H9 (cell line): ENCODE measurements around the gene ASPSCR1. TPM values are rescaled to one million over a fixed set of nuclear protein-coding genes. Genes with fewer than 3 reads are reported as not detected.

Experiments
- DNase-seq: peaks from one replicate; pipeline ENCODE4 v3.0.0-alpha.2; 2017
- H2AFZ ChIP-seq: one replicate; pipeline ENCODE4 v1.6.1; 2013; ENCODE audit warnings: mild to moderate bottlenecking, low read length, control low read depth, moderate library complexity
- H2AK5ac ChIP-seq: 2 replicates; pipeline ENCODE4 v1.6.1; 2013; ENCODE audit warnings: low read length, control low read depth, mixed read lengths; ENCODE audit not compliant: insufficient read length
- H2BK120ac ChIP-seq: one replicate; pipeline ENCODE4 v1.6.1; 2013; ENCODE audit warnings: low read depth, mild to moderate bottlenecking, low read length, control low read depth, inconsistent platforms; ENCODE audit not compliant: poor library complexity, severe bottlenecking
- H2BK12ac ChIP-seq: 2 replicates; pipeline ENCODE4 v1.6.1; 2013; ENCODE audit warnings: low read length, control low read depth, mixed read lengths, low read depth; ENCODE audit not compliant: insufficient read length
- H2BK15ac ChIP-seq: 2 replicates; pipeline ENCODE4 v1.6.1; 2013; ENCODE audit warnings: low read depth, low read length, control low read depth
- H2BK20ac ChIP-seq: one replicate; pipeline ENCODE4 v1.6.1; 2013; ENCODE audit warnings: low read depth, mild to moderate bottlenecking, low read length, control low read depth, inconsistent platforms; ENCODE audit not compliant: poor library complexity, severe bottlenecking
- H2BK5ac ChIP-seq: 2 replicates; pipeline ENCODE4 v1.6.1; 2013; ENCODE audit warnings: low read length, control low read depth, mixed read lengths; ENCODE audit not compliant: insufficient read length
- H3K14ac ChIP-seq: 2 replicates; pipeline ENCODE4 v1.6.1; 2013; ENCODE audit warnings: low read length, control low read depth; ENCODE audit not compliant: insufficient read depth
- H3K18ac ChIP-seq: 2 replicates; pipeline ENCODE4 v1.6.1; 2013; ENCODE audit warnings: low read depth, mild to moderate bottlenecking, mixed read lengths, low read length, control low read depth; ENCODE audit not compliant: insufficient read length
- H3K23ac ChIP-seq: 2 replicates; pipeline ENCODE4 v1.6.1; 2013; ENCODE audit warnings: low read length, control low read depth, mixed read lengths, low read depth; ENCODE audit not compliant: insufficient read length
- H3K23me2 ChIP-seq: 2 replicates; pipeline ENCODE4 v1.6.1; 2013; ENCODE audit warnings: low read depth, mild to moderate bottlenecking, mixed read lengths, low read length, control low read depth; ENCODE audit not compliant: insufficient read length, poor library complexity, severe bottlenecking
- H3K27ac ChIP-seq: 2 replicates; pipeline ENCODE4 v1.5.1; 2013; ENCODE audit warnings: low read length, control low read depth, mixed read lengths, low read depth; ENCODE audit not compliant: insufficient read length
- H3K27me3 ChIP-seq: 2 replicates; pipeline ENCODE4 v1.6.1; 2013; ENCODE audit warnings: low read length, control low read depth, inconsistent platforms; ENCODE audit not compliant: insufficient read depth
- H3K4ac ChIP-seq: 2 replicates; pipeline ENCODE4 v1.6.1; 2013; ENCODE audit warnings: low read depth, mild to moderate bottlenecking, control low read depth, inconsistent platforms, low read length, moderate library complexity
- H3K4me1 ChIP-seq: 2 replicates; pipeline ENCODE4 v1.6.1; 2013; ENCODE audit warnings: low read length, control low read depth, inconsistent platforms; ENCODE audit not compliant: insufficient read depth
- H3K4me2 ChIP-seq: 2 replicates; pipeline ENCODE4 v1.6.1; 2013; ENCODE audit warnings: low read length, control low read depth, mixed read lengths; ENCODE audit not compliant: insufficient read length, insufficient read depth
- H3K56ac ChIP-seq: 2 replicates; pipeline ENCODE4 v1.6.1; 2013; ENCODE audit warnings: low read depth, mild to moderate bottlenecking, mixed read lengths, low read length, control low read depth; ENCODE audit not compliant: insufficient read length
- H3K79me1 ChIP-seq: 2 replicates; pipeline ENCODE4 v1.6.1; 2013; ENCODE audit warnings: low read depth, mild to moderate bottlenecking, moderate library complexity, low read length, control low read depth, inconsistent platforms; ENCODE audit not compliant: insufficient read depth, poor library complexity, severe bottlenecking
- H3K79me2 ChIP-seq: 2 replicates; pipeline ENCODE4 v1.6.1; 2013; ENCODE audit warnings: low read length, control low read depth, inconsistent platforms; ENCODE audit not compliant: insufficient read depth
- H3K9ac ChIP-seq: 2 replicates; pipeline ENCODE4 v1.6.1; 2013; ENCODE audit warnings: low read length, control low read depth, mixed read lengths; ENCODE audit not compliant: insufficient read length; ENCODE audit errors: extremely low read depth
- H3K9me3 ChIP-seq: one replicate; pipeline ENCODE4 v1.6.1; 2013; ENCODE audit warnings: low read depth, low read length, inconsistent platforms; ENCODE audit not compliant: control insufficient read depth
- H3T11ph ChIP-seq: one replicate; pipeline ENCODE4 v1.6.1; 2013; ENCODE audit warnings: mild to moderate bottlenecking, low read length, control low read depth, inconsistent platforms
- H4K20me1 ChIP-seq: one replicate; pipeline ENCODE4 v1.6.1; 2013; ENCODE audit not compliant: control insufficient read depth, insufficient read length, insufficient read depth
- H4K5ac ChIP-seq: 2 replicates; pipeline ENCODE4 v1.6.1; 2013; ENCODE audit warnings: low read depth, mild to moderate bottlenecking, mixed read lengths, low read length, control low read depth; ENCODE audit not compliant: insufficient read length
- H4K8ac ChIP-seq: replicated peaks from 2 replicates; pipeline ENCODE4 v1.6.1; 2013; ENCODE audit warnings: low read length, control low read depth, mixed read lengths, low read depth; ENCODE audit not compliant: insufficient read length
- H4K91ac ChIP-seq: 2 replicates; pipeline ENCODE4 v1.6.1; 2013; ENCODE audit warnings: low read depth, mild to moderate bottlenecking, moderate library complexity, mixed read lengths, low read length, control low read depth; ENCODE audit not compliant: insufficient read length
- H3K27ac Mint-ChIP-seq, 3 experiments: 2 replicates in 2 of 3; 3 replicates in 1 of 3; pipeline ENCODE4 v1.8.0; 2020 to 2021; ENCODE audit warnings: mixed read lengths in 3 of 3, mild to moderate bottlenecking in 1 of 3, moderate library complexity in 1 of 3
- H3K27me3 Mint-ChIP-seq: 2 replicates; pipeline ENCODE4 v1.8.0; 2021; ENCODE audit warnings: low read depth, mild to moderate bottlenecking, moderate library complexity, mixed read lengths
- H3K36me3 Mint-ChIP-seq, 3 experiments: 2 replicates in 2 of 3; 3 replicates in 1 of 3; pipeline ENCODE4 v1.8.0; 2020 to 2021; ENCODE audit warnings: low read depth in 3 of 3, mixed read lengths in 3 of 3; ENCODE audit not compliant: insufficient read depth in 1 of 3
- H3K4me1 Mint-ChIP-seq, 2 experiments: 2 replicates each; pipeline ENCODE4 v1.8.0; 2020; ENCODE audit warnings: mixed read lengths in 2 of 2
- H3K4me3 Mint-ChIP-seq, 2 experiments: 2 replicates in 1 of 2; 3 replicates in 1 of 2; pipeline ENCODE4 v1.8.0; 2020 to 2021; ENCODE audit warnings: mild to moderate bottlenecking in 2 of 2, mixed read lengths in 2 of 2, moderate library complexity in 1 of 2
- H3K9me3 Mint-ChIP-seq, 2 experiments: 2 replicates in 1 of 2; 3 replicates in 1 of 2; pipeline ENCODE4 v1.8.0; 2020; ENCODE audit warnings: mild to moderate bottlenecking in 2 of 2, mixed read lengths in 2 of 2, moderate library complexity in 1 of 2
- WGBS: extraction: QIAGEN DNeasy Blood & Tissue Kit; methylation state at CpG from one replicate; pipeline ENCODE4 v1.1.7; 2013; ENCODE audit warnings: missing lambda C conversion rate, low lambda C conversion rate, mixed read lengths; ENCODE audit not compliant: insufficient read length; ENCODE audit errors: extremely low coverage; 5-methylcytosine and 5-hydroxymethylcytosine counted together
- total RNA-seq: library from RNA; stranded (reverse); gene quantifications from 2 replicates; pipeline ENCODE4 v1.2.1, GENCODE V29; 2021
- TF ChIP-seq, protein P1 (sequence below): fragments of 200-600 bp; sonication (generic); conservative IDR thresholded peaks from 3 replicates; pipeline ENCODE4 v1.8.0; 2021; ENCODE audit warnings: antibody characterized with exemption, mild to moderate bottlenecking

ASPSCR1 gene
- total RNA-seq, 1 experiment from 2014 or later: 50.9 TPM

GRCh38 chr17:81990836-81991683 lies 13.6 kb downstream of the ASPSCR1 start:
- Histone ChIP-seq H2BK20ac (no peak overlapping the region), H2AFZ (no peak overlapping the region), H4K91ac (no peak overlapping the region), H3T11ph (no peak overlapping the region), H3K23ac (no peak overlapping the region), H3K4me2 (no peak overlapping the region), H3K79me1 (no peaks in the 10 kb centered on the region), H4K8ac (no peak overlapping the region), H3K9ac (no peak overlapping the region), H3K79me2 (no peaks in the 10 kb centered on the region; the same call in 1 of the 2 replicates), H2BK5ac (no peak overlapping the region), H2AK5ac (no peak overlapping the region), H3K56ac (no peak overlapping the region), H3K27me3 (no peaks in the 10 kb centered on the region), H2BK15ac (no peak overlapping the region), H4K5ac (no peak overlapping the region), H3K4ac (no peak overlapping the region), H4K20me1 (no peaks in the 10 kb centered on the region), H3K14ac (no peak overlapping the region), H2BK12ac (no peak overlapping the region), H3K4me1 (no peaks in the 10 kb centered on the region; the same call in 1 of the 2 replicates), H3K27ac (no peak overlapping the region), H2BK120ac (no peak overlapping the region), H3K23me2 (no peaks in the 10 kb centered on the region), H3K18ac (no peak overlapping the region), H3K9me3 (no peaks in the 10 kb centered on the region)
- peak overlapping the region; percentile 20 to 94 (median 81); a peak in 6 of 7 replicates for H3K27ac Mint-ChIP-seq
- TF ChIP-seq, protein P1, sequence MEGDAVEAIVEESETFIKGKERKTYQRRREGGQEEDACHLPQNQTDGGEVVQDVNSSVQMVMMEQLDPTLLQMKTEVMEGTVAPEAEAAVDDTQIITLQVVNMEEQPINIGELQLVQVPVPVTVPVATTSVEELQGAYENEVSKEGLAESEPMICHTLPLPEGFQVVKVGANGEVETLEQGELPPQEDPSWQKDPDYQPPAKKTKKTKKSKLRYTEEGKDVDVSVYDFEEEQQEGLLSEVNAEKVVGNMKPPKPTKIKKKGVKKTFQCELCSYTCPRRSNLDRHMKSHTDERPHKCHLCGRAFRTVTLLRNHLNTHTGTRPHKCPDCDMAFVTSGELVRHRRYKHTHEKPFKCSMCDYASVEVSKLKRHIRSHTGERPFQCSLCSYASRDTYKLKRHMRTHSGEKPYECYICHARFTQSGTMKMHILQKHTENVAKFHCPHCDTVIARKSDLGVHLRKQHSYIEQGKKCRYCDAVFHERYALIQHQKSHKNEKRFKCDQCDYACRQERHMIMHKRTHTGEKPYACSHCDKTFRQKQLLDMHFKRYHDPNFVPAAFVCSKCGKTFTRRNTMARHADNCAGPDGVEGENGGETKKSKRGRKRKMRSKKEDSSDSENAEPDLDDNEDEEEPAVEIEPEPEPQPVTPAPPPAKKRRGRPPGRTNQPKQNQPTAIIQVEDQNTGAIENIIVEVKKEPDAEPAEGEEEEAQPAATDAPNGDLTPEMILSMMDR: no peak
- no peak for DNase-seq
- no peaks in the 10 kb centered on the region for H3K27me3 Mint-ChIP-seq
- peak overlapping the region in 1 of 2 experiments; percentile 2; a peak in 1 of 5 replicates for H3K4me3 Mint-ChIP-seq
- no CpG with 5 or more reads among the region's 25 CpGs for WGBS
- peaks cover 0 to 26% (median 15%) of the 10 kb centered on the region in 3 experiments; a peak in 6 of 7 replicates for H3K36me3 Mint-ChIP-seq
- H3K9me3 Mint-ChIP-seq: no peaks in the 10 kb centered on the region
- peaks cover 21 to 37% of the 10 kb centered on the region in 2 experiments for H3K4me1 Mint-ChIP-seq
